ENCODE data around the gene ZNF681. TPM values are rescaled to one million over a fixed set of nuclear protein-coding genes. Genes with fewer than 3 reads are reported as not detected.

ZNF681 gene
- total RNA-seq, 1 experiment from 2014 or later: 1.2 TPM

- Mint-ChIP-seq H3K27ac (ENCODE audit: unreplicated experiment) (no peak overlapping the region), H3K4me3 (ENCODE audit: unreplicated experiment) (no peak overlapping the region), H3K4me1 (ENCODE audit: low read depth, unreplicated experiment) (no peaks in the 10 kb centered on the region), H3K27me3 (ENCODE audit: insufficient read depth, unreplicated experiment) (no peaks in the 10 kb centered on the region), H3K9me3 (ENCODE audit: unreplicated experiment) (no peaks in the 10 kb centered on the region), H3K36me3 (ENCODE audit: insufficient read depth, unreplicated experiment) (no peaks in the 10 kb centered on the region)
- POLR2A ChIA-PET: no interaction called here
- intact Hi-C loops (cut with micrococcal nuclease; ENCODE audit: unreplicated experiment): no loop called here
- no TSS peak for BruUV-seq (replicated peaks)
- no peak overlapping the region for H3K4me3 ChIP-seq (ENCODE audit: low read depth, low read length)
- H3K36me3 ChIP-seq (ENCODE audit: control insufficient read depth, insufficient read depth, low read length): no peaks in the 10 kb centered on the region
- H3K27me3 ChIP-seq (replicated peaks; ENCODE audit: control insufficient read depth, insufficient read depth, low read length): no peaks in the 10 kb centered on the region
- no peak for TF ChIP-seq CTCF (IDR thresholded peaks at IDR 0.05; ENCODE audit: insufficient read depth in 1 of 2, low read depth in 1 of 2, low read length in 1 of 2, severe bottlenecking in 1 of 2, unreplicated experiment in 1 of 2)
- no peaks in the 10 kb centered on the region for H3K9me3 ChIP-seq
- DNase-seq: no peak
- CTCF ChIA-PET: no interaction called here
- no peaks in the 10 kb centered on the region for H3K4me1 ChIP-seq
Observed at GRCh38 chr19:23771316-23771715, 12.6 kb upstream of the ZNF681 start.

GRCh38 chr19:23770672-23771250 is 12.1 kb upstream of the ZNF681 start:
- Histone ChIP-seq H3K27me3 (replicated peaks; ENCODE audit: control insufficient read depth, insufficient read depth, low read length) (no peaks in the 10 kb centered on the region), H3K4me1 (no peaks in the 10 kb centered on the region), H3K36me3 (ENCODE audit: control insufficient read depth, insufficient read depth, low read length) (no peaks in the 10 kb centered on the region), H3K9me3 (no peaks in the 10 kb centered on the region), H3K4me3 (ENCODE audit: low read depth, low read length) (no peak overlapping the region)
- Mint-ChIP-seq H3K4me1 (ENCODE audit: low read depth, unreplicated experiment) (no peaks in the 10 kb centered on the region), H3K9me3 (ENCODE audit: unreplicated experiment) (no peaks in the 10 kb centered on the region), H3K27me3 (ENCODE audit: insufficient read depth, unreplicated experiment) (no peaks in the 10 kb centered on the region), H3K4me3 (ENCODE audit: unreplicated experiment) (no peak overlapping the region), H3K36me3 (ENCODE audit: insufficient read depth, unreplicated experiment) (no peaks in the 10 kb centered on the region), H3K27ac (ENCODE audit: unreplicated experiment) (no peak overlapping the region)
- no peak for DNase-seq
- POLR2A ChIA-PET: no interaction called here
- CTCF ChIA-PET: no interaction called here
- no TSS peak for BruUV-seq (replicated peaks)
- no peak for TF ChIP-seq CTCF (IDR thresholded peaks at IDR 0.05; ENCODE audit: insufficient read depth in 1 of 2, low read depth in 1 of 2, low read length in 1 of 2, severe bottlenecking in 1 of 2, unreplicated experiment in 1 of 2)
- intact Hi-C loops (cut with micrococcal nuclease; ENCODE audit: unreplicated experiment): no loop called here

- Mint-ChIP-seq H3K4me1 (ENCODE audit: low read depth, unreplicated experiment) (no peaks in the 10 kb centered on the region), H3K27ac (ENCODE audit: unreplicated experiment) (no peak overlapping the region), H3K36me3 (ENCODE audit: insufficient read depth, unreplicated experiment) (no peaks in the 10 kb centered on the region), H3K9me3 (ENCODE audit: unreplicated experiment) (no peaks in the 10 kb centered on the region), H3K27me3 (ENCODE audit: insufficient read depth, unreplicated experiment) (no peaks in the 10 kb centered on the region), H3K4me3 (ENCODE audit: unreplicated experiment) (no peak overlapping the region)
- intact Hi-C loops (cut with micrococcal nuclease; ENCODE audit: unreplicated experiment): no loop called here
- POLR2A ChIA-PET: no interaction called here
- DNase-seq: no peak
- no peak overlapping the region for H3K4me3 ChIP-seq (ENCODE audit: low read depth, low read length)
- no peaks in the 10 kb centered on the region for H3K9me3 ChIP-seq
- no peaks in the 10 kb centered on the region for H3K36me3 ChIP-seq (ENCODE audit: control insufficient read depth, insufficient read depth, low read length)
- CTCF ChIA-PET: no interaction called here
- no peaks in the 10 kb centered on the region for H3K27me3 ChIP-seq (replicated peaks; ENCODE audit: control insufficient read depth, insufficient read depth, low read length)
- no peak for TF ChIP-seq CTCF (IDR thresholded peaks at IDR 0.05; ENCODE audit: insufficient read depth in 1 of 2, low read depth in 1 of 2, low read length in 1 of 2, severe bottlenecking in 1 of 2, unreplicated experiment in 1 of 2)
- no TSS peak for BruUV-seq (replicated peaks)
- no peaks in the 10 kb centered on the region for H3K4me1 ChIP-seq
Observed at GRCh38 chr19:23769691-23770468, 11.2 kb upstream of the ZNF681 start.
